Common myeloid progenitor, CD34-positive (primary cell): ENCODE measurements around the gene SFXN5.

Experiments used
- CTCF ChIA-PET: fragments of 350-600 bp; sonication (Branson Sonifier 250); formaldehyde crosslinking; loops from one replicate; lab custom pipeline; 2021; ENCODE audit warnings: antibody characterized with exemption; lab: Charles Lee
- POLR2A ChIA-PET: fragments of 350-600 bp; sonication (Branson Sonifier 250); formaldehyde crosslinking; loops from one replicate; lab custom pipeline; 2021; ENCODE audit warnings: antibody characterized with exemption; lab: Charles Lee
- DNase-seq, 3 donors: peaks; one replicate each; pipeline versions ENCODE4 v3.0.0 to v3.0.0-alpha.2; 2013
- H3K27ac ChIP-seq, 2 experiments: 1 replicate in 1 of 2; 2 replicates in 1 of 2; pipeline ENCODE4 v1.7.0; 2013; ENCODE audit warnings: inconsistent platforms in 2 of 2, low read length in 2 of 2, mild to moderate bottlenecking in 2 of 2, low read depth in 1 of 2, moderate library complexity in 1 of 2; ENCODE audit not compliant: severe bottlenecking in 2 of 2, insufficient read depth in 1 of 2, poor library complexity in 1 of 2
- H3K27me3 ChIP-seq, 5 experiments: replicated peaks in 2 of 5; 1 replicate in 3 of 5; 2 replicates in 2 of 5; pipeline versions ENCODE4 v1.6.1 to v1.7.0; 2013; ENCODE audit warnings: low read length in 4 of 5, mild to moderate bottlenecking in 2 of 5, moderate library complexity in 2 of 5, inconsistent platforms in 1 of 5; ENCODE audit not compliant: insufficient read depth in 5 of 5, control insufficient read depth in 4 of 5
- H3K36me3 ChIP-seq, 4 experiments: 1 replicate in 2 of 4; 2 replicates in 2 of 4; pipeline versions ENCODE4 v1.6.1 to v1.7.0; 2013; ENCODE audit warnings: low read length in 3 of 4, control low read depth in 1 of 4, mild to moderate bottlenecking in 1 of 4; ENCODE audit not compliant: control insufficient read depth in 4 of 4, insufficient read depth in 4 of 4
- H3K4me1 ChIP-seq, 4 experiments: 1 replicate in 3 of 4; 2 replicates in 1 of 4; pipeline versions ENCODE4 v1.6.1 to v1.7.1; 2013; ENCODE audit warnings: low read length in 3 of 4, mild to moderate bottlenecking in 3 of 4, control low read depth in 1 of 4, inconsistent platforms in 1 of 4, moderate library complexity in 1 of 4; ENCODE audit not compliant: control insufficient read depth in 4 of 4, insufficient read depth in 4 of 4; ENCODE audit errors: control extremely low read depth in 1 of 4
- H3K4me3 ChIP-seq, 7 experiments: 1 replicate in 4 of 7; 2 replicates in 3 of 7; pipeline versions ENCODE4 v1.5.1 to v1.7.0; 2013; ENCODE audit warnings: mild to moderate bottlenecking in 7 of 7, low read length in 6 of 7, moderate library complexity in 6 of 7, inconsistent platforms in 2 of 7, low read depth in 2 of 7, control low read depth in 1 of 7; ENCODE audit not compliant: insufficient read depth in 4 of 7, control insufficient read depth in 1 of 7; ENCODE audit errors: extremely low read depth in 1 of 7
- H3K9me3 ChIP-seq, 5 experiments: 1 replicate in 4 of 5; 2 replicates in 1 of 5; pipeline versions ENCODE4 v1.6.1 to v1.7.1; 2013; ENCODE audit warnings: low read length in 4 of 5, mild to moderate bottlenecking in 2 of 5, inconsistent platforms in 1 of 5, low read depth in 1 of 5, moderate library complexity in 1 of 5; ENCODE audit not compliant: control insufficient read depth in 4 of 5, insufficient read depth in 2 of 5; ENCODE audit errors: control extremely low read depth in 1 of 5
- WGBS: methylation state at CpG from one replicate; pipeline ENCODE4 v1.1.5; 2013; ENCODE audit not compliant: insufficient coverage; 5-methylcytosine and 5-hydroxymethylcytosine counted together

Gene SFXN5

GRCh38 chr2:72915320-72915906, 156.1 kb downstream of the SFXN5 start:
- DNase-seq, result no peak
- POLR2A ChIA-PET, result no interaction called here
- Histone ChIP-seq H3K27ac (no peak overlapping the region), H3K4me1 (peaks cover 0 to 41% (median 31%) of the 10 kb centered on the region in 4 experiments), H3K27me3 (peaks cover 22 to 98% (median 59%) of the 10 kb centered on the region in 5 experiments), H3K36me3 (no peaks in the 10 kb centered on the region), H3K4me3 (peak overlapping the region in 3 of 7 experiments; percentile 28 to 60 (median 41)), H3K9me3 (no peaks in the 10 kb centered on the region)
- 3% methylated on average over 8 of the region's 26 CpGs for WGBS
- CTCF ChIA-PET, result interaction anchor here (1.0 to 1.6 kb wide), 2 partner anchors 22 to 28 kb away, joined by 3 to 5 read pairs; partner anchors contain the start of gene SPR

GRCh38 chr2:72914589-72915319, 156.8 kb downstream of the SFXN5 start:
- H3K9me3 ChIP-seq, result no peaks in the 10 kb centered on the region
- 3% methylated on average over 6 of the region's 17 CpGs for WGBS
- no peak overlapping the region for H3K27ac ChIP-seq
- ChIA-PET CTCF (interaction anchor here (0.6 to 1.6 kb wide), 5 partner anchors 11 to 28 kb away, joined by 3 to 5 read pairs (median 3); partner anchors contain the start of gene SPR), POLR2A (no interaction called here)
- H3K36me3 ChIP-seq, result no peaks in the 10 kb centered on the region
- no peak for DNase-seq
- no peak overlapping the region for H3K4me3 ChIP-seq
- peaks cover 24 to 98% (median 56%) of the 10 kb centered on the region in 5 experiments for H3K27me3 ChIP-seq
- H3K4me1 ChIP-seq, result peaks cover 0 to 34% (median 26%) of the 10 kb centered on the region in 4 experiments

- Histone ChIP-seq H3K4me3 (no peak overlapping the region), H3K27me3 (peaks cover 24 to 98% (median 55%) of the 10 kb centered on the region in 5 experiments), H3K4me1 (peaks cover 0 to 34% (median 26%) of the 10 kb centered on the region in 4 experiments), H3K9me3 (no peaks in the 10 kb centered on the region), H3K27ac (no peak overlapping the region), H3K36me3 (no peaks in the 10 kb centered on the region)
- ChIA-PET POLR2A (no interaction called here), CTCF (interaction anchor here (0.6 to 1.6 kb wide), 4 partner anchors 10 to 24 kb away, joined by 3 to 5 read pairs (median 3); no protein-coding TSS in a partner anchor)
- no peak for DNase-seq
- 4% methylated on average over 7 of the region's 7 CpGs for WGBS
Measured at GRCh38 chr2:72914206-72914559, 157.3 kb downstream of the SFXN5 start.

- H3K36me3 ChIP-seq, result no peaks in the 10 kb centered on the region
- no peak overlapping the region for H3K27ac ChIP-seq
- ChIA-PET POLR2A (no interaction called here), CTCF (interaction anchor here (1.6 kb wide), 1 partner anchor 20 kb away, joined by 5 read pairs; no protein-coding TSS in a partner anchor)
- H3K4me1 ChIP-seq, result peaks cover 0 to 32% (median 25%) of the 10 kb centered on the region in 4 experiments
- H3K27me3 ChIP-seq, result peaks cover 24 to 96% (median 52%) of the 10 kb centered on the region in 5 experiments
- 10% methylated on average over 2 of the region's 7 CpGs for WGBS
- H3K4me3 ChIP-seq, result no peak overlapping the region
- no peaks in the 10 kb centered on the region for H3K9me3 ChIP-seq
- no peak for DNase-seq
Measured at GRCh38 chr2:72913486-72914205, 157.9 kb downstream of the SFXN5 start.

GRCh38 chr2:72911256-72911655, 160.3 kb downstream of the SFXN5 start:
- ChIA-PET CTCF (interaction anchor here (1.1 to 1.4 kb wide), 2 partner anchors 9 to 63 kb away, joined by 3 to 6 read pairs; no protein-coding TSS in a partner anchor), POLR2A (no interaction called here)
- H3K27me3 ChIP-seq, result peaks cover 29 to 97% (median 44%) of the 10 kb centered on the region in 5 experiments
- no peak overlapping the region for H3K27ac ChIP-seq
- no peaks in the 10 kb centered on the region for H3K36me3 ChIP-seq
- DNase-seq, result no peak
- peaks cover 0 to 9% (median 6%) of the 10 kb centered on the region in 4 experiments for H3K4me1 ChIP-seq
- H3K9me3 ChIP-seq, result peaks cover 0 to 3% (median 0%) of the 10 kb centered on the region in 5 experiments
- H3K4me3 ChIP-seq, result no peak overlapping the region
- WGBS, result no CpG with 5 or more reads among the region's 1 CpG

GRCh38 chr2:72908741-72909140, 162.8 kb downstream of the SFXN5 start:
- WGBS, result no CpG with 5 or more reads among the region's 3 CpGs
- Histone ChIP-seq H3K27ac (no peak overlapping the region), H3K4me1 (no peaks in the 10 kb centered on the region), H3K27me3 (peaks cover 25 to 90% (median 38%) of the 10 kb centered on the region in 5 experiments), H3K36me3 (no peaks in the 10 kb centered on the region), H3K9me3 (peaks cover 0 to 5% (median 0%) of the 10 kb centered on the region in 5 experiments), H3K4me3 (no peak overlapping the region)
- CTCF ChIA-PET, result interaction anchor here (1.3 kb wide), 1 partner anchor 16 kb away, joined by 6 read pairs; no protein-coding TSS in a partner anchor
- DNase-seq, result no peak
- POLR2A ChIA-PET, result no interaction called here
